K562 (cell line): ENCODE measurements around the gene SLC10A2. TPM values are rescaled to one million over a fixed set of nuclear protein-coding genes. Genes with fewer than 3 reads are reported as not detected.

Experiments used
- ARHGAP35 ChIP-seq: fragments of 450-650 bp; IDR thresholded peaks from 2 replicates; pipeline ENCODE4 v1.6.1; 2018; ENCODE audit not compliant: partially characterized antibody
- ATF6 ChIP-seq: sonication (generic); formaldehyde crosslinking; IDR thresholded peaks from 2 replicates; pipeline ENCODE4 v1.4.0; 2020; ENCODE audit warnings: mild to moderate bottlenecking, missing genetic modification reagents
- BRD4 ChIP-seq: fragments of 200-600 bp; sonication (generic); IDR thresholded peaks from 2 replicates; pipeline ENCODE4 v1.6.1; 2017; ENCODE audit warnings: inconsistent platforms
- CBX8 ChIP-seq: fragments of 200-600 bp; sonication (generic); IDR thresholded peaks from 2 replicates; pipeline ENCODE4 v1.6.1; 2012; ENCODE audit warnings: borderline replicate concordance, mixed run types, low read depth, mild to moderate bottlenecking, moderate library complexity, mixed read lengths, low read length, control low read depth, inconsistent platforms; ENCODE audit not compliant: poor library complexity, severe bottlenecking; ENCODE audit errors: extremely low read depth
- CHCHD3 ChIP-seq: fragments of 250-450 bp; sonication (Bioruptor Pico); IDR thresholded peaks from 2 replicates; pipeline ENCODE4 v2.1.2; 2022; ENCODE audit warnings: mild to moderate bottlenecking
- IRF9 ChIP-seq: fragments of 450-650 bp; IDR thresholded peaks from 2 replicates; pipeline ENCODE4 v1.6.1; 2016; ENCODE audit warnings: missing biosample characterization, missing genetic modification characterization
- MTA2 ChIP-seq: fragments of 450-650 bp; IDR thresholded peaks from 2 replicates; pipeline ENCODE4 v1.6.1; 2016; ENCODE audit warnings: low read depth
- NKRF ChIP-seq: fragments of 450-650 bp; IDR thresholded peaks from 2 replicates; pipeline ENCODE4 v1.6.1; 2016; ENCODE audit warnings: borderline replicate concordance
- SP2 ChIP-seq: IDR thresholded peaks from 2 replicates; pipeline ENCODE4 v1.6.1; 2011; ENCODE audit warnings: mild to moderate bottlenecking, low read depth, low read length, moderate library complexity; ENCODE audit not compliant: poor library complexity, severe bottlenecking; ENCODE audit errors: extremely low read depth
- ZC3H11A ChIP-seq: IDR thresholded peaks from 2 replicates; pipeline ENCODE4 v1.6.1; 2012; ENCODE audit warnings: low read depth, low read length, improper control_type of control experiment
- ZFP1 ChIP-seq: fragments of 450-650 bp; formaldehyde crosslinking; IDR thresholded peaks from 2 replicates; pipeline ENCODE4 v1.4.0; 2020; ENCODE audit warnings: mild to moderate bottlenecking, mixed read lengths
- ZNF609 ChIP-seq: sonication (generic); formaldehyde crosslinking; IDR thresholded peaks from 2 replicates; pipeline ENCODE4 v1.8.1; 2023; ENCODE audit warnings: missing genetic modification reagents, mild to moderate bottlenecking, borderline replicate concordance
- ZNF830 ChIP-seq: fragments of 250-450 bp; sonication (Bioruptor Pico); IDR thresholded peaks from 2 replicates; pipeline ENCODE4 v1.5.0; 2021; ENCODE audit warnings: mild to moderate bottlenecking
- polyA plus RNA-seq, 8 experiments: library from polyadenylated mRNA; depleted of rRNA in 4 of 8; stranded (reverse) in 5 of 8; unstranded in 3 of 8; fragments of >200 nt; fragmentation: Nextera tagmentation in 2 of 8; fragmentation: Illumina TruSeq in 1 of 8; extraction: Ambion mirVana in 2 of 8; extraction: Trizol in 1 of 8; gene quantifications; 2 replicates each; pipeline versions ENCODE4 v1.2.1 to v1.2.3, GENCODE V29; 2011 to 2014; ENCODE audit warnings: inconsistent platforms in 1 of 8, missing spikeins in 1 of 8
- total RNA-seq, 7 experiments: library from RNA; depleted of rRNA in 6 of 7; stranded (reverse); fragments of >200 nt in 6 of 7; fragmentation: Illumina TruSeq in 2 of 7; extraction: Trizol in 2 of 7; gene quantifications; 2 replicates each; pipeline versions ENCODE4 v1.2.1 to v1.2.3, GENCODE V29; 2011 to 2021; ENCODE audit warnings: low replicate concordance in 1 of 7

Gene SLC10A2
- total and polyA plus RNA-seq, 9 of the 15 experiments (the other 6 are each of a cell fraction or from before 2014, with no cell fraction given), result not detected

- TF ChIP-seq IRF9 (tag) (no peak), ZFP1 (CRISPR knock-in tag) (no peak), CHCHD3 (CRISPR knock-in tag) (no peak), NKRF (no peak), ATF6 (CRISPR knock-in tag) (no peak), CBX8 (no peak), MTA2 (no peak), ARHGAP35 (no peak), ZC3H11A (no peak), ZNF830 (CRISPR knock-in tag) (no peak), ZNF609 (CRISPR knock-in tag) (no peak), BRD4 (no peak), SP2 (no peak)
Measured at GRCh38 chr13:103081435-103081834, 15.2 kb upstream of the SLC10A2 start (continued).
